Erythroblast (primary cell): ENCODE data around the gene GPX8.

Source experiments
- DNase-seq, 2 experiments: peaks; one replicate each; lab custom pipeline; 2025; lab: John Stamatoyannopoulos, UW
- GATA1 ChIP-seq: IDR thresholded peaks from 2 replicates; pipeline ENCODE4 v1.6.1; 2011; ENCODE audit warnings: low read depth, mild to moderate bottlenecking, control low read depth, low read length, moderate library complexity
- POLR2A ChIP-seq: IDR thresholded peaks from 2 replicates; pipeline ENCODE4 v1.6.1; 2011; ENCODE audit warnings: mild to moderate bottlenecking, low read length

The GPX8 gene

GRCh38 chr5:55159763-55160492 lies at the start of gene GPX8:
TSS of gene GPX8 (plus strand) at chr5:55160171. CDS start at chr5:55160193, 22 bp downstream.
- DNase-seq = peak; percentile 13 to 32
- TF ChIP-seq GATA1 (no peak), POLR2A (no peak)

GRCh38 chr5:55110217-55110616 lies 49.8 kb upstream of the GPX8 start:
- TF ChIP-seq POLR2A (no peak), GATA1 (no peak)
- DNase-seq = no peak

- TF ChIP-seq GATA1 (no peak), POLR2A (no peak)
- no peak for DNase-seq
These were observed 46.6 kb upstream of the GPX8 start for GRCh38 chr5:55113327-55113726.

- DNase-seq = no peak
- TF ChIP-seq GATA1 = no peak
These were observed 45.9 kb upstream of the GPX8 start for GRCh38 chr5:55114061-55114460.

- no peak for DNase-seq
- TF ChIP-seq POLR2A = no peak
- no peak for TF ChIP-seq GATA1
These were observed 36.6 kb upstream of the GPX8 start for GRCh38 chr5:55123365-55123764.

GRCh38 chr5:55134053-55134722 lies 25.8 kb upstream of the GPX8 start:
- no peak for TF ChIP-seq POLR2A
- no peak for TF ChIP-seq GATA1
- no peak for DNase-seq

GRCh38 chr5:55136521-55136920 lies 23.4 kb upstream of the GPX8 start:
- DNase-seq = no peak
- no peak for TF ChIP-seq GATA1
- TF ChIP-seq POLR2A = no peak

- no peak for DNase-seq
- TF ChIP-seq POLR2A = no peak
- TF ChIP-seq GATA1 = no peak
These were observed 18.9 kb upstream of the GPX8 start for GRCh38 chr5:55140908-55141665.

- no peak for DNase-seq
- TF ChIP-seq POLR2A (no peak), GATA1 (no peak)
These were observed 17.9 kb upstream of the GPX8 start for GRCh38 chr5:55141945-55142690.

- DNase-seq = no peak
- TF ChIP-seq GATA1 (no peak), POLR2A (no peak)
These were observed 16.3 kb upstream of the GPX8 start for GRCh38 chr5:55143624-55144023.

- no peak for DNase-seq
- TF ChIP-seq GATA1 = no peak
These were observed 13.9 kb upstream of the GPX8 start for GRCh38 chr5:55146080-55146479.

GRCh38 chr5:55146543-55147151 lies 13.3 kb upstream of the GPX8 start:
- TF ChIP-seq GATA1 = no peak
- no peak for TF ChIP-seq POLR2A
- peak; percentile 66 to 80 for DNase-seq

GRCh38 chr5:55149308-55149795 lies 10.6 kb upstream of the GPX8 start:
- TF ChIP-seq POLR2A (no peak), GATA1 (no peak)

More at GRCh38 chr5:55149308-55149795, 10.6 kb upstream of the GPX8 start:
- DNase-seq = no peak
